Osteocyte (in vitro differentiated cells): ENCODE measurements around the gene VPS37B. TPM values are rescaled to one million over a fixed set of nuclear protein-coding genes. Genes with fewer than 3 reads are reported as not detected.

ENCODE experiments used
- DNase-seq: peaks from one replicate; pipeline ENCODE4 v3.0.0; 2021; ENCODE audit warnings: mixed read lengths; ENCODE audit not compliant: unreplicated experiment; ENCODE audit errors: extremely low spot score
- H3K27ac Mint-ChIP-seq: one replicate; pipeline ENCODE4 v1.8.0; 2021; ENCODE audit warnings: mild to moderate bottlenecking, mixed read lengths; ENCODE audit not compliant: unreplicated experiment
- H3K27me3 Mint-ChIP-seq: one replicate; pipeline ENCODE4 v1.8.0; 2021; ENCODE audit warnings: mixed read lengths; ENCODE audit not compliant: unreplicated experiment
- H3K36me3 Mint-ChIP-seq: one replicate; pipeline ENCODE4 v1.8.0; 2021; ENCODE audit warnings: mixed read lengths; ENCODE audit not compliant: unreplicated experiment
- H3K4me1 Mint-ChIP-seq: one replicate; pipeline ENCODE4 v1.8.0; 2021; ENCODE audit warnings: mixed read lengths; ENCODE audit not compliant: unreplicated experiment
- H3K4me3 Mint-ChIP-seq: one replicate; pipeline ENCODE4 v1.8.0; 2021; ENCODE audit warnings: mild to moderate bottlenecking, moderate library complexity, mixed read lengths; ENCODE audit not compliant: unreplicated experiment
- H3K9me3 Mint-ChIP-seq: one replicate; pipeline ENCODE4 v1.8.0; 2021; ENCODE audit warnings: mixed read lengths; ENCODE audit not compliant: unreplicated experiment
- CTCF ChIP-seq: fragments of 200-600 bp; sonication (generic); IDR thresholded peaks from 2 replicates; pipeline ENCODE4 v1.5.0; 2021; ENCODE audit warnings: antibody characterized with exemption, mild to moderate bottlenecking, moderate library complexity
- total RNA-seq: library from RNA; stranded (reverse); gene quantifications from 2 replicates; pipeline ENCODE4 v1.2.1, GENCODE V29; 2021

VPS37B gene
- total RNA-seq, 1 donor from 2014 or later = 27.5 TPM

DNA sequence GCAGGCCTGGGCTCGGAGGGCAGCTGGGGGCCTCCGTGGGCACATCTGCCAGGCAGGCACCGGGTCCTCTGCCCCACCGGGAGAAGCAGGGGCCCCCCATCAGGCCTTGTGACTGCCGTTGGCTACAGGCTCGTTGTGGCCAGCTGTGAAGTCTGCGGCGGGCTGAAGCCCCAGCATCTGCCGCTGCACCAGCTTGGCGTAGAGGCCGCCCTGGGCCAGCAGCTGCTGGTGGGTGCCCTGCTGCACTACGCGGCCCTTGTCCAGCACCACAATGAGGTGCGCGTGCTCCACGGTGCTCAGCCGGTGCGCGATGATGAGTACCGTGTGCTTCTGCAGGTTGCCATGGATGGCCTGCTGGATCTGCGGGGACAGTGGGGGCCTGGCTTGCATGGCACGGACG lies 33.9 kb upstream of the VPS37B start:
- Mint-ChIP-seq H3K27ac (no peak overlapping the region), H3K4me3 (no peak overlapping the region), H3K27me3 (no peaks in the 10 kb centered on the region), H3K36me3 (peaks cover 2% of the 10 kb centered on the region), H3K9me3 (no peaks in the 10 kb centered on the region), H3K4me1 (no peaks in the 10 kb centered on the region)
- no peak for TF ChIP-seq CTCF
- no peak for DNase-seq

- TF ChIP-seq CTCF = no peak
- H3K9me3 Mint-ChIP-seq = no peaks in the 10 kb centered on the region
- DNase-seq = no peak
- no peaks in the 10 kb centered on the region for H3K4me1 Mint-ChIP-seq
- no peak overlapping the region for H3K27ac Mint-ChIP-seq
- no peaks in the 10 kb centered on the region for H3K27me3 Mint-ChIP-seq
- H3K36me3 Mint-ChIP-seq = peaks cover 2% of the 10 kb centered on the region
- no peak overlapping the region for H3K4me3 Mint-ChIP-seq
Measured at GRCh38 chr12:122929148-122929538, 33.2 kb upstream of the VPS37B start.

GRCh38 chr12:122928404-122929147 lies 32.7 kb upstream of the VPS37B start:
- no peak for TF ChIP-seq CTCF
- Mint-ChIP-seq H3K27ac (no peak overlapping the region), H3K36me3 (peaks cover 2% of the 10 kb centered on the region), H3K4me1 (no peaks in the 10 kb centered on the region), H3K9me3 (no peaks in the 10 kb centered on the region), H3K27me3 (no peaks in the 10 kb centered on the region), H3K4me3 (no peak overlapping the region)
- no peak for DNase-seq

GRCh38 chr12:122927756-122928403 lies 32.0 kb upstream of the VPS37B start:
- H3K4me3 Mint-ChIP-seq = no peak overlapping the region
- no peak overlapping the region for H3K27ac Mint-ChIP-seq
- H3K36me3 Mint-ChIP-seq = peaks cover 2% of the 10 kb centered on the region
- no peak for TF ChIP-seq CTCF
- no peak for DNase-seq
- H3K4me1 Mint-ChIP-seq = no peaks in the 10 kb centered on the region
- no peaks in the 10 kb centered on the region for H3K9me3 Mint-ChIP-seq
- H3K27me3 Mint-ChIP-seq = no peaks in the 10 kb centered on the region

DNA sequence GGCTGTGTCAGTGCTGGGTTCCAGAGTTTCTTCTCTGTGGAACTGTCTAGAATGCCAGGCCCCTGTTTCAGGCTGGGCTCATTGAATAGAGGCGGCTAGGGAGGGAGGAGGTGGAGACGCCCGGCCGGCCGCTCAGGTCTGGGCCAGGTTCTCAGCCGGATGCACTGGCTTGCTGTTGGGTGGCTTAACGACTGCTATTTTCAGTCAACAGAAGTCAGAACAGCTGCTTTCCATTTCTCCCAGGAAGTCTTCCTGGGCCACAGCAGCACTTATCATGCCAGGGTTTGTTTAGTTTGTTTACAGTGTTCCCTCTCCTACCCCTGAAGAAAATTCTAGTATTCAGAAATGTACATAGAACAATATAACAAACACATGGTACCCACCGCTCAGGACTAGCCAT lies 26.0 kb upstream of the VPS37B start:
- Mint-ChIP-seq H3K27ac (no peak overlapping the region), H3K4me1 (peaks cover 22% of the 10 kb centered on the region)
- no peak for DNase-seq

More for the DNA sequence above, 26.0 kb upstream of the VPS37B start:
- H3K9me3 Mint-ChIP-seq = no peaks in the 10 kb centered on the region
- no peak overlapping the region for H3K4me3 Mint-ChIP-seq
- no peaks in the 10 kb centered on the region for H3K36me3 Mint-ChIP-seq
- no peaks in the 10 kb centered on the region for H3K27me3 Mint-ChIP-seq
- TF ChIP-seq CTCF = no peak
